Suprapubic skin (tissue), 4 donors: ENCODE measurements around the gene ARID5B. TPM values are rescaled to one million over a fixed set of nuclear protein-coding genes. Genes with fewer than 3 reads are reported as not detected.

Experiments used
- DNase-seq, 2 donors: peaks; one replicate each; pipeline ENCODE4 v3.0.0-alpha.2; 2019; ENCODE audit warnings: low spot score in 2 of 2
- H3K27ac ChIP-seq: fragments of 200-600 bp; sonication (generic); one replicate; pipeline ENCODE4 v1.5.1; 2019
- H3K27me3 ChIP-seq: fragments of 200-600 bp; sonication (generic); one replicate; pipeline ENCODE4 v1.5.1; 2019
- H3K36me3 ChIP-seq: fragments of 200-600 bp; sonication (generic); one replicate; pipeline ENCODE4 v1.5.1; 2019
- H3K4me1 ChIP-seq: fragments of 200-600 bp; sonication (generic); one replicate; pipeline ENCODE4 v1.5.1; 2019
- H3K4me3 ChIP-seq: fragments of 200-600 bp; sonication (generic); one replicate; pipeline ENCODE4 v1.5.1; 2019; ENCODE audit warnings: mild to moderate bottlenecking
- H3K9me3 ChIP-seq: fragments of 200-600 bp; sonication (generic); one replicate; pipeline ENCODE4 v1.5.1; 2019
- EP300 ChIP-seq: sonication (generic); formaldehyde crosslinking; IDR thresholded peaks from one replicate; pipeline ENCODE4 v1.6.1; 2017; ENCODE audit warnings: antibody characterized with exemption
- POLR2A ChIP-seq, 2 donors: fragments of 450-650 bp; IDR thresholded peaks; one replicate each; pipeline ENCODE4 v1.6.1; 2017; ENCODE audit warnings: antibody characterized with exemption in 2 of 2, mild to moderate bottlenecking in 2 of 2, moderate library complexity in 2 of 2
- POLR2AphosphoS5 ChIP-seq, 3 donors: sonication (generic); formaldehyde crosslinking; IDR thresholded peaks; one replicate each; pipeline ENCODE4 v1.6.1; 2017; ENCODE audit warnings: antibody characterized with exemption in 3 of 3
- WGBS: methylation state at CpG from one replicate; pipeline ENCODE4 v1.1.5; 2018; 5-methylcytosine and 5-hydroxymethylcytosine counted together
- total RNA-seq, 4 donors: library from RNA; depleted of rRNA; stranded (reverse); fragments of >200 nt; gene quantifications; one replicate each; pipeline ENCODE4 v1.1.0, GENCODE V29; 2016
- TF ChIP-seq, protein P1 (sequence below), 2 donors: fragments of 200-600 bp in 1 of 2; fragments of 450-650 bp in 1 of 2; sonication (generic) in 1 of 2; IDR thresholded peaks; one replicate each; pipeline ENCODE4 v1.5.1; 2016 to 2019; ENCODE audit warnings: antibody characterized with exemption in 2 of 2, mild to moderate bottlenecking in 1 of 2, moderate library complexity in 1 of 2

Gene ARID5B
- total RNA-seq, 4 donors from 2014 or later: 45.4 to 75.2 (median 71.9) TPM

GRCh38 chr10:61918140-61918539 is 16.6 kb downstream of the ARID5B start:
- Histone ChIP-seq H3K4me1 (no peaks in the 10 kb centered on the region), H3K36me3 (peaks cover 11% of the 10 kb centered on the region), H3K4me3 (no peak overlapping the region), H3K9me3 (no peaks in the 10 kb centered on the region), H3K27ac (no peak overlapping the region), H3K27me3 (no peaks in the 10 kb centered on the region)
- DNase-seq: no peak
- 100% methylated on average over 1 of the region's 1 CpG for WGBS
- TF ChIP-seq, protein P1, sequence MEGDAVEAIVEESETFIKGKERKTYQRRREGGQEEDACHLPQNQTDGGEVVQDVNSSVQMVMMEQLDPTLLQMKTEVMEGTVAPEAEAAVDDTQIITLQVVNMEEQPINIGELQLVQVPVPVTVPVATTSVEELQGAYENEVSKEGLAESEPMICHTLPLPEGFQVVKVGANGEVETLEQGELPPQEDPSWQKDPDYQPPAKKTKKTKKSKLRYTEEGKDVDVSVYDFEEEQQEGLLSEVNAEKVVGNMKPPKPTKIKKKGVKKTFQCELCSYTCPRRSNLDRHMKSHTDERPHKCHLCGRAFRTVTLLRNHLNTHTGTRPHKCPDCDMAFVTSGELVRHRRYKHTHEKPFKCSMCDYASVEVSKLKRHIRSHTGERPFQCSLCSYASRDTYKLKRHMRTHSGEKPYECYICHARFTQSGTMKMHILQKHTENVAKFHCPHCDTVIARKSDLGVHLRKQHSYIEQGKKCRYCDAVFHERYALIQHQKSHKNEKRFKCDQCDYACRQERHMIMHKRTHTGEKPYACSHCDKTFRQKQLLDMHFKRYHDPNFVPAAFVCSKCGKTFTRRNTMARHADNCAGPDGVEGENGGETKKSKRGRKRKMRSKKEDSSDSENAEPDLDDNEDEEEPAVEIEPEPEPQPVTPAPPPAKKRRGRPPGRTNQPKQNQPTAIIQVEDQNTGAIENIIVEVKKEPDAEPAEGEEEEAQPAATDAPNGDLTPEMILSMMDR (IDR thresholded peaks at IDR 0.05): no peak
- TF ChIP-seq EP300 (no peak), POLR2AphosphoS5 (IDR thresholded peaks at IDR 0.05) (no peak), POLR2A (IDR thresholded peaks at IDR 0.05) (no peak)

GRCh38 chr10:61918989-61919388 is 17.5 kb downstream of the ARID5B start:
- Histone ChIP-seq H3K27me3 (no peaks in the 10 kb centered on the region), H3K36me3 (peaks cover 11% of the 10 kb centered on the region), H3K4me1 (no peaks in the 10 kb centered on the region), H3K4me3 (no peak overlapping the region), H3K9me3 (no peaks in the 10 kb centered on the region), H3K27ac (no peak overlapping the region)
- TF ChIP-seq EP300 (no peak), POLR2AphosphoS5 (IDR thresholded peaks at IDR 0.05) (no peak), POLR2A (IDR thresholded peaks at IDR 0.05) (no peak)
- TF ChIP-seq, protein P1 (IDR thresholded peaks at IDR 0.05): no peak
- DNase-seq: no peak
- WGBS: 95% methylated on average over 4 of the region's 4 CpGs

- Histone ChIP-seq H3K9me3 (no peaks in the 10 kb centered on the region), H3K27me3 (no peaks in the 10 kb centered on the region), H3K27ac (no peak overlapping the region), H3K4me1 (no peaks in the 10 kb centered on the region), H3K4me3 (no peak overlapping the region), H3K36me3 (peaks cover 7% of the 10 kb centered on the region)
- no peak for TF ChIP-seq EP300
- TF ChIP-seq, protein P1 (IDR thresholded peaks at IDR 0.05): no peak
- DNase-seq: no peak
- WGBS: 74% methylated on average over 2 of the region's 2 CpGs
Observed at GRCh38 chr10:61919646-61920215, 18.2 kb downstream of the ARID5B start.

- Histone ChIP-seq H3K36me3 (no peaks in the 10 kb centered on the region), H3K4me1 (no peaks in the 10 kb centered on the region), H3K4me3 (no peak overlapping the region), H3K9me3 (no peaks in the 10 kb centered on the region), H3K27ac (no peak overlapping the region), H3K27me3 (no peaks in the 10 kb centered on the region)
- no peak for DNase-seq
- TF ChIP-seq, protein P1 (IDR thresholded peaks at IDR 0.05): no peak
- TF ChIP-seq POLR2A (IDR thresholded peaks at IDR 0.05) (no peak), EP300 (no peak), POLR2AphosphoS5 (IDR thresholded peaks at IDR 0.05) (no peak)
- WGBS: 89% methylated on average over 2 of the region's 2 CpGs
Observed at GRCh38 chr10:61921143-61921542, 19.6 kb downstream of the ARID5B start.

- Histone ChIP-seq H3K4me3 (no peak overlapping the region), H3K4me1 (no peaks in the 10 kb centered on the region), H3K27ac (no peak overlapping the region), H3K27me3 (no peaks in the 10 kb centered on the region), H3K36me3 (no peaks in the 10 kb centered on the region), H3K9me3 (no peaks in the 10 kb centered on the region)
- 65% methylated on average over 6 of the region's 6 CpGs for WGBS
- TF ChIP-seq EP300: no peak
- no peak for DNase-seq
Observed at GRCh38 chr10:61923210-61923949, 21.9 kb downstream of the ARID5B start.

DNA sequence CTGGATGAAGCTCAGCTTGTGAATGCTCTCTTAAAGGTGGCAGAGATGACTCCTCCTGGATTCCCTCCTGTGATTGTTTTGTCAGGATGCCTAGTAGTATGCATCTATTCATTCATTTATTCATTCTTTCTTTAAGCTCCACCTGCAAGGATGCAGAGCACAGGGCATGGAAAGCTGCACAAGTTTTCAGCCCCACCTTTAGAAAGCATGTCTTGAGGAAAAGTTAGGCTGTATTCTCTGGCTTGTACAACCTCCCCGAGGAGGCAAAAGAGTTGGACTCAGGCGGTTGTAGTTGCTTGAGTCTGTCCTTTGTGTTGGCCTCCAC is 22.4 kb downstream of the ARID5B start:
- no peaks in the 10 kb centered on the region for H3K9me3 ChIP-seq
- no peak for TF ChIP-seq POLR2A (IDR thresholded peaks at IDR 0.05)
- TF ChIP-seq, protein P1 (IDR thresholded peaks at IDR 0.05): no peak
- no peak for TF ChIP-seq POLR2AphosphoS5 (IDR thresholded peaks at IDR 0.05)
- no peak for TF ChIP-seq EP300
- no peak for DNase-seq
- no peak overlapping the region for H3K4me3 ChIP-seq
- no peaks in the 10 kb centered on the region for H3K4me1 ChIP-seq
- 50% methylated on average over 2 of the region's 2 CpGs for WGBS
- no peaks in the 10 kb centered on the region for H3K36me3 ChIP-seq
- H3K27me3 ChIP-seq: no peaks in the 10 kb centered on the region
- H3K27ac ChIP-seq: no peak overlapping the region
